Activated gamma-delta T cell treated with Interleukin-2 at 50 U/mL for 16 hours (primary cell): ENCODE measurements around the gene KPNB1.

Experiments
- DNase-seq: peaks from one replicate; pipeline ENCODE4 v3.0.0-alpha.2; 2020

The KPNB1 gene

DNA sequence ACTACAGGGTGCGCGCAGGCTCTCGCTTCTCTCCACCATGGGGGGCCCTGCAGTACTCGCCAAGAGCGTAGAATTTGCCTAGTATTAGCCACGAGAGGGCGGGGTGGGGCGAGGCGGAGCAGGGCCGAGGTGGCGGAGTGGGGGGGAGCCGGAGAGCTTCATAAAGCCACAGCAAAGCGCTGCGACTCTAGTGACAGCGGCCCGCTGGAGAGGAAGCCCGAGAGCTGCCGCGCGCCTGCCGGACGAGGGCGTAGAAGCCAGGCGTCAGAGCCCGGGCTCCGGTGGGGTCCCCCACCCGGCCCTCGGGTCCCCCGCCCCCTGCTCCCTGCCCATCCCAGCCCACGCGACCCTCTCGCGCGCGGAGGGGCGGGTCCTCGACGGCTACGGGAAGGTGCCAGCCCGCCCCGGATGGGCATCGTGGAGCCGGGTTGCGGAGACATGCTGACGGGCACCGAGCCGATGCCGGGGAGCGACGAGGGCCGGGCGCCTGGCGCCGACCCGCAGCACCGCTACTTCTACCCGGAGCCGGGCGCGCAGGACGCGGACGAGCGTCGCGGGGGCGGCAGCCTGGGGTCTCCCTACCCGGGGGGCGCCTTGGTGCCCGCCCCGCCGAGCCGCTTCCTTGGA is 83.4 kb downstream of the KPNB1 start, which contains the start of gene TBX21:
TBX21 (plus strand) TSS at position 190 of the 627 bp plus-strand sequence; CDS start at position 409, 219 bp downstream.
- peak; percentile 94 for DNase-seq

DNA sequence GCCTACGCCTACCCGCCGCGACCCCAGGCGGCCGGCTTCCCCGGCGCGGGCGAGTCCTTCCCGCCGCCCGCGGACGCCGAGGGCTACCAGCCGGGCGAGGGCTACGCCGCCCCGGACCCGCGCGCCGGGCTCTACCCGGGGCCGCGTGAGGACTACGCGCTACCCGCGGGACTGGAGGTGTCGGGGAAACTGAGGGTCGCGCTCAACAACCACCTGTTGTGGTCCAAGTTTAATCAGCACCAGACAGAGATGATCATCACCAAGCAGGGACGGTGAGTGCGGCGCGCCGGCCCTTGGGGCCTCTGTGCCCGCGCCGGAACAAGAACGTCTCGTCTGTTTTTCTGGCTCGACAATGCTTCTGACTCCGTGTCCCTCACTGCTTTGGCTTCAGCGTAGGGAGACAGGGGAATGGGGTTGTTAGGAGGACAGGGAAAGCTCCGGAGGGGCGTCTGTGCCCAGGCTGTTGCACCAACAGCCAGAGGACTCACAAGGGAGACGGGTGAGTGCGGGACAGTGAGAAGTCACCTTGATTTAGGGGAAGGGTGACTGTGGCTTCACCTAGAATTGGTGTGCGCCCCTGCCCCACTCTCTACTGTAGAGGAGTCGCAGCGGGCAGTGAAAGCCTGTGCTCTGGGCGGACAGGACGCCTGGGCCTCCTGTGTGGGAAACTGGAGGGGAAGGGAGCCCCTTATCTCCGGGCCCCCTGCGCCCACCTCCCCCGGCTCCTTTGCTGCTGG is 84.1 kb downstream of the KPNB1 start:
- no peak for DNase-seq

DNA sequence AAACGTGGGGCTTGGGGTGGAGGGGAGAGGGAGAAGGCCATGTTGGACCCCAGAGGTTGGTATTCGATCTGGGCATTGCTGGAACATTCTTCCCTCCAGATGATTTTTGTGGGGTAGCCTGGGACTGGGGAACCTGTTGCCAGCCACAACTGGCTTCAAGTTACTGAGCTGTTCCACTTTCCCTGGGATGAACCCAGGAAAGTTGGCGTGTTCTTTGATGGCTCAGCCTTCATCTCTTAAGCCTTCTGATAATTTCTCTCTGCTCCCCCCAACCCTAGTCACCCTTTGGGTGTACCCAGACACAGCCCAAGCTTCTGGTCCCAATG is 85.4 kb downstream of the KPNB1 start:
- no peak for DNase-seq
